Ureter (tissue), 1 donor: Measurements from ENCODE around the gene ZMAT5. TPM values are rescaled to one million over a fixed set of nuclear protein-coding genes. Genes with fewer than 3 reads are reported as not detected.

Experiments
- DNase-seq: peaks from one replicate; pipeline ENCODE4 v3.0.0-alpha.2; 2020; ENCODE audit warnings: low spot score
- total RNA-seq: library from RNA; stranded (reverse); gene quantifications from one replicate; pipeline ENCODE4 v1.2.4, GENCODE V29; 2023
- donor health status: DM: yes; HTN: yes; CAD: no.

ZMAT5 gene
- total RNA-seq, 1 donor from 2014 or later = 21.8 TPM

- DNase-seq = no peak
Observed at GRCh38 chr22:29787371-29787980, 20.7 kb upstream of the ZMAT5 start.

DNA sequence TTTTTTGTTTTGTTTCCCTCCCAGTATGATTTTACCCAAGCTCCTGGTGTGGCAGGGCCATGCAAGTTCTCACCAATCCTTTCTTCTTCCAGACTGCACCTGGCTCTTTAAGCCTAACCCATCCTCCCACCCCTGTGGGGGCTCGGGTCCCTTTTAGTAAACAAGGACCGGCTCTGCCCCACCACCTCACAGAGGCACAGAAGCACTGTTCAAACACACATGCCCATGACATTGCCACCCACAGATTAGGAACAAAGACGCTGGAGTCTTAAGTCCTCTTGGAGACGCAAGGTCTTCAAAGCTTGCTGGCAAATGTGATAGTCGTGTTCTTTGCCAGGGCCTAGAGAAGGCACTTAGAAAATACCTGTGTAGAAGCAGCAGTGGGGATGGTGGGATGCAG is 19.2 kb upstream of the ZMAT5 start:
- no peak for DNase-seq

DNA sequence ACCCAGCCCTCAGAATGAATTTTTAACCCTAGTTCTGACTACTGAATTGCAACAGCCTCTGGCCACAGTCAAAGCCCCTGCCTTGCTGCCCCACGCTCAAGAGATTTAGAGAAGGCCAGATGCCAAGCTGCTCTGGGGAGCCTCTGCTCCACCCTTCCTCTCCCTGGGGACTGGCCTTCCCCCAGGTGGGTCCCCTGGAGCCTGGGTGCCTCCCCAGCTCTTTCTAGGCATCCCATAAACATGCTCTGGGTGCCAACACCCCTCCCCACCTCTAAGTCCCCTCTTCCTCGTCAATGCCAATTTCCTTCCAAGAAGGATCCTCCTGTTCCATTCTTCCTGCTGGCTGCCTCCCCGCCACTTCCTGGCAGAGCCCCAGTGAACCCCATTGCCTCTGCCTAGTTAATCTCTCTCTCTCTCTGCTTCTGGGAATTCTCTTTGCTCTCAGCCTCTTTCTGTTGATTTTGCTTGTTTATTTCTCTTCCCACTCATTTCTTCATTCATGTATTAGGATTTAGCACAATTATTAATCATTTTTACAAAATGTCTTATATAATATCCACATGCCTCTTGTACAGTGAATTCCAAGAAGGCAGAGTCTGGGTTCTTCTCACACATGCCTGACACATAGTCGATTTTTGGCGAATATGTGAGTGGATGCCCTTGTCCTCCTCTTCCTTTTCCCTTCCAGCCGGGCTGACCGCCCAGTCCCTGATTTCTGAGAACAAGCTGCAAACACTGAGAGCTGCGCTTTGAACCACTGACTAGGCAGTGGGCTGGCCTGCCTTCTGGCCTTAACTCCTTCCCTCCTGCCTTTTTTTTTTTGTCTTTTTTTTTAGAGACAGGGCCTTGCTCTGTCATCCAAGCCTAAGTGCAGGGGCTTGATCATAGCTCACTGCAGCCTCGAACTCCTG is 17.9 kb upstream of the ZMAT5 start:
- no peak for DNase-seq

- DNase-seq = peak; percentile 67
Observed at GRCh38 chr22:29782061-29782845, 15.4 kb upstream of the ZMAT5 start.

GRCh38 chr22:29780748-29781676 is 14.2 kb upstream of the ZMAT5 start:
- DNase-seq = no peak

DNA sequence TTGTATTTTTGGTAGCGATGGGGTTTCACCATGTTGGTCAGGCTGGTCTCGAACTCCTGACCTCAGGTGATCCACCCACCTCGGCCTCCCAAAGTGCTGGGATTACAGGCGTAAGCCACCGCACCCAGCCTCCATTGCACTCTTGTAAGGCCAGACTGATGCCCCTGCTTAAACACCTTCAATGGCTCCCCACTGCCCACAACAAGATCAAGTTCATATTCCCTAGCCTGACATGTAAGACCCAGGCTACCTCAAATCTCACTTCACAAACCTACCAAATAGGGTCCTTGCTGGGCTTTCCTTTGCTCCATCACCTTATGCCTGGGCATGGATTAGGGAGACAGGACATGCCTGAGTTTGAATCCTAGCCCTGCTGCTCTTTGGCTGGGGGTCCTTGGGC is 13.4 kb upstream of the ZMAT5 start:
- no peak for DNase-seq

GRCh38 chr22:29773233-29773632 is 6.4 kb upstream of the ZMAT5 start:
- DNase-seq = peak; percentile 53

DNA sequence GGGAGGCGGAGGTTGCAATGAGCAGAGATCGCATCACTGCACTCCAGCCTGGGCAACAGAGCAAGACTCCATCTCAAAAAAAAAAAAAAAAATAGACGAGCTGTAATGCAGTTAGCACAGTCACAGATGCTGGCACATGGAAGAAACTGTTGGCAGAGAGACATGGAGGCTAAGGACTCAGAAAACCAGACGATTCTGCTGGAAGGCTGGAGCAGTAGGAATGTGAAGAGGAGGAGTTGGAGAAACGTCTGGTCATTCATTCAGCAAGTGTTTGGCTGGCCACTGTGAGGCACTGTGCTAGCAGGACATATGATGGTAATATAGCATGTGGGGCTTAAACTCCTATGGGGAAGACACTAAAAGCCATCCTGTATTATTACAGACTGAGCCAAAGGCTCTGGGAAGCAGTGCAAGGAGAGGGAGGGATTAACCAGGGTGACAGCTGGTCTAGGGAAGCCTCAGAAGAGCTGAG is 5.4 kb upstream of the ZMAT5 start:
- no peak for DNase-seq

GRCh38 chr22:29769723-29770321 is 3.0 kb upstream of the ZMAT5 start:
- no peak for DNase-seq

- DNase-seq = no peak
Observed at GRCh38 chr22:29768052-29768693, 1.4 kb upstream of the ZMAT5 start.

DNA sequence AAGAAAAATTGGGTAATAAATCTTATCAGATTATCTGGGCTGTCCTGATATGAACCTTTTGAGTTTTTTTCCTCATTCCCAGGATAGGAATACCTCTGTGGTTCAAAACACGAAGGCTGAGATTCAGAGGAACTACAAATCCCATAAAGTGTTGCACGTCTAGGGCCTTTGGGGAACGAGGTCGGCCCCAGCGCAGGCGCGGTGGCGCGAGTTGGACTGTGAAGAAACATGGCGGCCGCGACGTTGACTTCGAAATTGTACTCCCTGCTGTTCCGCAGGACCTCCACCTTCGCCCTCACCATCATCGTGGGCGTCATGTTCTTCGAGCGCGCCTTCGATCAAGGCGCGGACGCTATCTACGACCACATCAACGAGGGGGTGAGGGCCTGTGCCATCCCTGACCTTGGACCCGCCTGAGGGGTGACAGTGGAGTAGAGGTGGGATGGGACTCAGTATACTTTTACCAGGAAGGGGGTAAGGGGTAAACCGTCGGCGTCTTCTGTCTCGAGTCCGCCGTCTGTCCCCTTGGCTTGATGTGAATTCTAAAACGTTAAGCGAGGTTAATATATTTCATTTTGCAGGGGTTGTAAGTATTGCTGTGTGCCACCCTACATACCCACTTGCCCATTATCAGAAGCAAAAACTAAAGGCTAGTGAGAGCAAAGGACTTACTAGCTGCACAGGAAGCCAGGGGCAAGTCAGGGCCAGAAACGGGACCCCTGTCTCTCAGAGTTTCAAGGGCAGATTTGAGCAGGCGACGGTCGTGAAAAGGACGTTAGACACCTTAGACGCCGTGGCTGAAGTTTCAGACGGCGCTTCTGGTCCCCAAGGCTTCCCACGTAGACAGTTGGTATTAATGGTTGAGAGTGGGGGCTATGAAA is 604 bp upstream of the ZMAT5 start, which contains the start of gene UQCR10:
Gene UQCR10 (plus strand): TSS at position 199 of the 881 bp plus-strand sequence. CDS start 30 bp downstream, at position 229.
- peak; percentile 91 for DNase-seq

GRCh38 chr22:29765905-29766631 is 739 bp downstream of the ZMAT5 start:
- DNase-seq = no peak

GRCh38 chr22:29762263-29762662 is 4.5 kb downstream of the ZMAT5 start:
- no peak for DNase-seq

- no peak for DNase-seq
Observed at GRCh38 chr22:29758959-29759358, 7.8 kb downstream of the ZMAT5 start.

GRCh38 chr22:29758068-29758622 is 8.7 kb downstream of the ZMAT5 start:
- DNase-seq = no peak

- no peak for DNase-seq
Observed at GRCh38 chr22:29757096-29757495, 9.7 kb downstream of the ZMAT5 start.

DNA sequence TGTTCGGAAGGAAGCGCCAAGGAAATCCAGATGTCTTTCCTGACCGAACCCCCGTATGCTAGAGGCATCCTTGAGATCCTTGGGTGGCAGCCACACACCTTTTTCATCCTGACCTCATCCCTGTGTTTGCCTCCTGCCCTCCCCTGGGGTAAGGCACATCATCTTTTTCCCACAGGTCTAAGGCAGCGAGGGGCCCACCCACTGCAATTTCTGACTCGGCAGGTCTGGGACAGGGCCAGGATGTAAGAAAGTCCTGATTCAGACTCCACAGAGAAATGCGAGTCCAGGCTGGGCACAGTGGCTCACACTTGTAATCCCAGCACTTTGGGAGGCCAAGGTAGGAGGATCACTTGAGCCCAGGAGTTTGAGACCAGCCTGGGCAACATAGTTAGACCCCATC is 10.5 kb downstream of the ZMAT5 start:
- no peak for DNase-seq

GRCh38 chr22:29755889-29756288 is 10.9 kb downstream of the ZMAT5 start:
- DNase-seq = no peak
